T-cell (primary cell): Measurements from ENCODE around the gene AJM1. TPM values are rescaled to one million over a fixed set of nuclear protein-coding genes. Genes with fewer than 3 reads are reported as not detected.

Source experiments
- ATAC-seq, 4 experiments: fragments of 200-7000 bp in 3 of 4; fragments of 150-1000 bp in 1 of 4; cut with Tn5 transposase; replicated peaks in 1 of 4; 1 replicate in 3 of 4; 2 replicates in 1 of 4; pipeline ENCODE4 v1.10.0; 2021; ENCODE audit warnings: moderate library complexity in 3 of 4, mild to moderate bottlenecking in 2 of 4, moderate number of reproducible peaks in 1 of 4
- CTCF ChIA-PET, 2 donors: fragments of 300-600 bp; sonication (Branson Sonifier 250); formaldehyde crosslinking; loops; one replicate each; lab custom pipeline; 2022; ENCODE audit warnings: antibody characterized with exemption in 2 of 2; lab: Charles Lee
- POLR2A ChIA-PET, 2 donors: fragments of 300-600 bp; sonication (Branson Sonifier 250); formaldehyde crosslinking; loops; one replicate each; lab custom pipeline; 2022; ENCODE audit warnings: antibody characterized with exemption in 2 of 2; lab: Charles Lee
- DNase-seq, 35 experiments: peaks; one replicate each; pipeline versions ENCODE4 v3.0.0 to v3.0.0-alpha.2; 2013 to 2023
- H3K27ac ChIP-seq: one replicate; pipeline ENCODE4 v1.5.1; 2013; ENCODE audit warnings: low read length
- H3K27me3 ChIP-seq, 2 experiments: replicated peaks in 1 of 2; 1 replicate in 1 of 2; 2 replicates in 1 of 2; pipeline versions ENCODE4 v1.6.1 to v1.7.0; 2013; ENCODE audit warnings: low read length in 1 of 2, mixed read lengths in 1 of 2; ENCODE audit not compliant: control insufficient read depth in 2 of 2, insufficient read depth in 2 of 2; ENCODE audit errors: extremely low read depth in 1 of 2
- H3K36me3 ChIP-seq, 2 donors: 1 replicate in 1 of 2; 2 replicates in 1 of 2; pipeline versions ENCODE4 v1.6.1 to v1.7.0; 2013; ENCODE audit warnings: low read length in 1 of 2; ENCODE audit not compliant: control insufficient read depth in 2 of 2, insufficient read depth in 1 of 2; ENCODE audit errors: extremely low read depth in 1 of 2
- H3K4me1 ChIP-seq, 2 experiments: 1 replicate in 1 of 2; 2 replicates in 1 of 2; pipeline versions ENCODE4 v1.6.1 to v1.7.0; 2013; ENCODE audit warnings: low read length in 2 of 2, mixed read lengths in 1 of 2; ENCODE audit not compliant: insufficient read depth in 2 of 2, control insufficient read depth in 1 of 2; ENCODE audit errors: extremely low read depth in 1 of 2
- H3K4me3 ChIP-seq, 2 donors: 1 replicate in 1 of 2; 2 replicates in 1 of 2; pipeline versions ENCODE4 v1.5.1 to v1.7.0; 2013; ENCODE audit warnings: mild to moderate bottlenecking in 2 of 2, low read length in 1 of 2, moderate library complexity in 1 of 2; ENCODE audit not compliant: control insufficient read depth in 1 of 2; ENCODE audit errors: extremely low read depth in 1 of 2
- H3K9me3 ChIP-seq: 2 replicates; pipeline ENCODE4 v1.7.0; 2013
- H3K27ac Mint-ChIP-seq, 2 donors: one replicate each; pipeline ENCODE4 v1.8.0; 2020 to 2021; ENCODE audit warnings: mild to moderate bottlenecking in 2 of 2, mixed read lengths in 2 of 2
- H3K27me3 Mint-ChIP-seq, 2 donors: one replicate each; pipeline ENCODE4 v1.8.0; 2021 to 2022; ENCODE audit warnings: mixed read lengths in 2 of 2
- H3K36me3 Mint-ChIP-seq: one replicate; pipeline ENCODE4 v1.8.0; 2021; ENCODE audit warnings: mixed read lengths
- H3K4me1 Mint-ChIP-seq, 3 donors: one replicate each; pipeline ENCODE4 v1.8.0; 2020 to 2022; ENCODE audit warnings: mixed read lengths in 3 of 3, mild to moderate bottlenecking in 1 of 3
- H3K4me3 Mint-ChIP-seq, 3 donors: one replicate each; pipeline ENCODE4 v1.8.0; 2020 to 2022; ENCODE audit warnings: mild to moderate bottlenecking in 3 of 3, mixed read lengths in 3 of 3, moderate library complexity in 3 of 3
- H3K9me3 Mint-ChIP-seq, 3 donors: one replicate each; pipeline ENCODE4 v1.8.0; 2020 to 2022; ENCODE audit warnings: mixed read lengths in 3 of 3
- WGBS: methylation state at CpG from one replicate; pipeline ENCODE4 v1.1.5; 2013; ENCODE audit warnings: missing lambda C conversion rate; ENCODE audit not compliant: insufficient coverage; 5-methylcytosine and 5-hydroxymethylcytosine counted together
- total RNA-seq, 35 experiments: library from RNA in 6 of 35; stranded (reverse) in 6 of 35; fragments of 120-200 nt in 1 of 35; gene quantifications; one replicate each; pipeline versions ENCODE4 v1.2.1 to v1.2.4 and lab custom pipeline; 2013 to 2026

The AJM1 gene
- total RNA-seq, 5 donors from 2014 or later (not counting 1 experiment from before 2014, with no cell fraction given) = 2.1 to 7.5 (median 5.1) TPM

GRCh38 chr9:136847826-136848392 is 5.6 kb downstream of the AJM1 start:
- ATAC-seq (no peak), DNase-seq (peak in 33 of 35 experiments; percentile 28 to 79 (median 62))
- Mint-ChIP-seq H3K27me3 (peaks cover 6 to 24% of the 10 kb centered on the region in 2 donors), H3K4me1 (peaks cover 7 to 28% (median 21%) of the 10 kb centered on the region in 3 donors), H3K4me3 (peak overlapping the region; percentile 73 to 88 (median 86)), H3K27ac (peak overlapping the region; percentile 22 to 71), H3K36me3 (no peaks in the 10 kb centered on the region), H3K9me3 (no peaks in the 10 kb centered on the region)
- peaks cover 16 to 64% of the 10 kb centered on the region in 2 experiments for H3K4me1 ChIP-seq
- POLR2A ChIA-PET = no interaction called here
- 3% methylated on average over 42 of the region's 48 CpGs for WGBS
- H3K9me3 ChIP-seq = no peaks in the 10 kb centered on the region
- peak overlapping the region; percentile 77 to 92 for H3K4me3 ChIP-seq
- H3K36me3 ChIP-seq = peaks cover 0 to 2% of the 10 kb centered on the region in 2 donors
- peaks cover 0 to 38% of the 10 kb centered on the region in 2 experiments for H3K27me3 ChIP-seq
- no peak overlapping the region for H3K27ac ChIP-seq
- CTCF ChIA-PET = interaction anchor here in 1 of 2 donors (0.6 to 0.7 kb wide), 2 partner anchors 31 to 120 kb away, joined by 3 to 8 read pairs; no protein-coding TSS in a partner anchor

DNA sequence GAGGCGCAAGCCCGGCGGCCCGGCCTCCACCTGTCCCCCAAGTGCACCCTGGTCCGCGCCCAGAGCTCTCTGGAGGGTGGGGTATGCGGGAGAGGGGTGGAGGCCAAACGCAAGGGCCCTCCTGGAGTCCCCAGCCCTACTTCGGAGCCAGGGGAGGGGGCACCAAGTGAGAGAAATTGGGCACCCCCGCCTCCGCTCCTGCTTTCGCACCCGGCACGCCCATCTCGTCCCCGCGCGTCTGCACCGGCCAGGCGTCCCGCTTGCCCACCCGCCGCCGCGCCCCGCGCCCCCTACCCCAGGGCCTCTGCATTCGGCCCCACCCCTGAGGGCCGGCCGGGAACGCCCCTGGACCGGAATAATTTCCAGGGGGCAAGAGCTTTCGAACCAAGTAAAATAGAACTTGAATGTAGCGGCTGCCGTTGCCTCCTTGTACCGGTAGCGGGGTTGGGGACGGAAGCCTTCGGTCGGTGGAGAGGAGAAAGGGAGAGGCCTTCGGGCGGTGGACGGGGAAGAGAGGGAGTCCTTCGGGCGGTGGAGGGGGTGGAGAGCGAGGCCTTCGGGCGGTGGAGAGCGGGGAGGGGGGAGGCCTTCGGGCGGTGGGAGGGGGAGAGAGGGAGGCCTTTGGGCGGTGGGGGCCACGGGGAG is 6.2 kb downstream of the AJM1 start:
- Mint-ChIP-seq H3K27ac (no peak overlapping the region), H3K4me1 (peaks cover 7 to 26% (median 19%) of the 10 kb centered on the region in 3 donors), H3K27me3 (peaks cover 6 to 22% of the 10 kb centered on the region in 2 donors), H3K4me3 (peak overlapping the region; percentile 88 to 92 (median 90)), H3K9me3 (no peaks in the 10 kb centered on the region), H3K36me3 (no peaks in the 10 kb centered on the region)
- DNase-seq = peak in 4 of 35 experiments; percentile 27 to 52 (median 32)
- Histone ChIP-seq H3K4me3 (peak overlapping the region; percentile 77 to 92), H3K4me1 (peaks cover 12 to 58% of the 10 kb centered on the region in 2 experiments), H3K27ac (no peak overlapping the region), H3K27me3 (peaks cover 0 to 32% of the 10 kb centered on the region in 2 experiments), H3K9me3 (no peaks in the 10 kb centered on the region), H3K36me3 (peaks cover 0 to 2% of the 10 kb centered on the region in 2 donors)
- POLR2A ChIA-PET = interaction anchor here in 1 of 2 donors (0.6 kb wide), 1 partner anchor 309 kb away, joined by 8 read pairs; no protein-coding TSS in a partner anchor
- peak in 3 of 4 experiments; percentile 0 to 3 (median 1) for ATAC-seq
- CTCF ChIA-PET = interaction anchor here in 1 of 2 donors (0.6 to 0.7 kb wide), 3 partner anchors 32 to 144 kb away, joined by 3 to 8 read pairs (median 4); partner anchors contain the start of gene PAXX
- 3% methylated on average over 43 of the region's 53 CpGs for WGBS

- CTCF ChIA-PET = interaction anchor here in 1 of 2 donors (0.6 kb wide), 1 partner anchor 143 kb away, joined by 4 read pairs; the partner anchor contains the start of gene PAXX
- peak within 1 kb of the TSS; percentile 88 to 92 (median 90) for H3K4me3 Mint-ChIP-seq
These were observed 7.0 kb downstream of the AJM1 start, which contains the start of gene PHPT1 for GRCh38 chr9:136849038-136849959. Gene PHPT1 (plus strand): TSS chr9:136849409. CDS start chr9:136849431, 22 bp downstream.

DNA sequence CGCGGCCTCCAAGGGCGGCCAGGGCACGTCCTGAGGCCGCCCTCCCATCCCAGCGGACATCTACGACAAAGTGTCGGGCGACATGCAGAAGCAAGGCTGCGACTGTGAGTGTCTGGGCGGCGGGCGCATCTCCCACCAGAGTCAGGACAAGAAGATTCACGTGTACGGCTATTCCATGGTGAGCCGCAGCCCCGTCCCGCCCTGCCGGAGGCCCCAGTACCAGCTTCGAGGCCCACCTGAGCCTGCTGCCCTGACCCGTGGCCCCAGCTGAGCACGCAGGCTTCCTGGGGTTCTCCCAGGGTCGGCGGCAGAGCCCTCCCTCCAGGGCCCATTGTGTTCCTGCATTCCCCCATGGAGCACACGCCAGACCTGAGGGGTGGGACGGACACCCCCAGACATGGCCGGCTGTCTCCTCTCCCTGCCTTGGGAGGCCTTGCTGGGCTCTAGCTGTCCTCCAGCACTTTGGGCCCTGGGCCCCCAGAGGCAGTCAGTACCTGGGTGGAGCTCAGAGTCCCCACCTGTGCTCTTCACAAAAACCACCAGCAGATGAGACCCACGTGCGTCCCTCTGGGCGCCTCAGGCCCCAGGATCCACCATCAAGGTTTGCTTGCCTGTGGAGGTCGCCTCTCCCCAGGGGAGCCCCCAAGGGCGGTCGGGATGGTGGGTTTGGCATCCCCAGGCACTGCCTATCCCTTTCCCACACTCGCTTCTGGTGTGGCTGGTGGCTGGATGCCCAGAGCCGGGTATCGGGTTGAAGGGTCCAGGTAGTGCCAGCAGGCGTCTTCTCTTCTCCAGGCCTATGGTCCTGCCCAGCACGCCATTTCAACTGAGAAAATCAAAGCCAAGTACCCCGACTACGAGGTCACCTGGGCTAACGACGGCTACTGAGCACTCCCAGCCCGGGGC is 7.9 kb downstream of the AJM1 start:
- H3K9me3 Mint-ChIP-seq = no peaks in the 10 kb centered on the region
- Histone ChIP-seq H3K4me1 (peaks cover 11 to 46% of the 10 kb centered on the region in 2 experiments), H3K27ac (no peak overlapping the region), H3K27me3 (peaks cover 0 to 21% of the 10 kb centered on the region in 2 experiments), H3K36me3 (peaks cover 0 to 2% of the 10 kb centered on the region in 2 donors), H3K9me3 (no peaks in the 10 kb centered on the region), H3K4me3 (peak overlapping the region in 1 of 2 donors; percentile 77)
- peaks cover 7 to 20% (median 16%) of the 10 kb centered on the region in 3 donors for H3K4me1 Mint-ChIP-seq
- CTCF ChIA-PET = no interaction called here
- 81% methylated on average over 37 of the region's 43 CpGs for WGBS
- DNase-seq (no peak), ATAC-seq (no peak)
- POLR2A ChIA-PET = no interaction called here
- peak overlapping the region; percentile 88 to 92 (median 90) for H3K4me3 Mint-ChIP-seq
- H3K27me3 Mint-ChIP-seq = peaks cover 6 to 17% of the 10 kb centered on the region in 2 donors
- no peaks in the 10 kb centered on the region for H3K36me3 Mint-ChIP-seq
- H3K27ac Mint-ChIP-seq = peak overlapping the region; percentile 16 to 71

More at GRCh38 chr9:136849038-136849959, 7.0 kb downstream of the AJM1 start, which contains the start of gene PHPT1:
- peaks cover 7 to 22% (median 17%) of the 10 kb centered on the region in 3 donors for H3K4me1 Mint-ChIP-seq
- peak within 1 kb of the TSS; percentile 77 to 92 for H3K4me3 ChIP-seq
- peaks cover 0 to 2% of the 10 kb centered on the region in 2 donors for H3K36me3 ChIP-seq
- no peaks in the 10 kb centered on the region for H3K9me3 ChIP-seq
- ATAC-seq (peak; percentile 91 to 95 (median 94)), DNase-seq (peak; percentile 92 to 97 (median 95))
- H3K27ac Mint-ChIP-seq = peak within 1 kb of the TSS; percentile 84 to 91
- H3K36me3 Mint-ChIP-seq = no peaks in the 10 kb centered on the region
- peaks cover 0 to 25% of the 10 kb centered on the region in 2 experiments for H3K27me3 ChIP-seq
- peaks cover 11 to 50% of the 10 kb centered on the region in 2 experiments for H3K4me1 ChIP-seq
- H3K9me3 Mint-ChIP-seq = no peaks in the 10 kb centered on the region
- WGBS = under 1% methylated on average over 52 of the region's 77 CpGs
- peak within 1 kb of the TSS; percentile 30 for H3K27ac ChIP-seq
- POLR2A ChIA-PET = interaction anchor here in 1 of 2 donors (0.6 kb wide), 1 partner anchor 310 kb away, joined by 8 read pairs; no protein-coding TSS in a partner anchor
- H3K27me3 Mint-ChIP-seq = peaks cover 6 to 18% of the 10 kb centered on the region in 2 donors
